Measurements from ENCODE around the gene POLR3E.

- TF ChIP-seq CTCF (IDR thresholded peaks at IDR 0.05): peak in 2 of 3 donors; percentile 26 to 39
- no peak for TF ChIP-seq POLR2A (IDR thresholded peaks at IDR 0.05)
These were observed 3.3 kb downstream of the POLR3E start for GRCh38 chr16:22300427-22301071.

Data from breast epithelium (tissue), 3 donors.